Breast epithelium (tissue), 3 donors: Measurements from ENCODE around the gene SLC6A12.

Source experiments
- POLR2A ChIP-seq: fragments of 450-650 bp; IDR thresholded peaks from one replicate; pipeline ENCODE4 v1.6.1; 2016; ENCODE audit warnings: antibody characterized with exemption, mild to moderate bottlenecking, moderate library complexity
- POLR2AphosphoS5 ChIP-seq, 3 donors: sonication (generic); formaldehyde crosslinking; IDR thresholded peaks; one replicate each; pipeline ENCODE4 v1.6.1; 2017; ENCODE audit warnings: antibody characterized with exemption in 3 of 3
- TF ChIP-seq, protein P1 (sequence below), 3 donors: fragments of 450-650 bp; IDR thresholded peaks; one replicate each; pipeline ENCODE4 v1.5.1; 2016 to 2017; ENCODE audit warnings: antibody characterized with exemption in 3 of 3, mild to moderate bottlenecking in 3 of 3, moderate library complexity in 3 of 3

DNA sequence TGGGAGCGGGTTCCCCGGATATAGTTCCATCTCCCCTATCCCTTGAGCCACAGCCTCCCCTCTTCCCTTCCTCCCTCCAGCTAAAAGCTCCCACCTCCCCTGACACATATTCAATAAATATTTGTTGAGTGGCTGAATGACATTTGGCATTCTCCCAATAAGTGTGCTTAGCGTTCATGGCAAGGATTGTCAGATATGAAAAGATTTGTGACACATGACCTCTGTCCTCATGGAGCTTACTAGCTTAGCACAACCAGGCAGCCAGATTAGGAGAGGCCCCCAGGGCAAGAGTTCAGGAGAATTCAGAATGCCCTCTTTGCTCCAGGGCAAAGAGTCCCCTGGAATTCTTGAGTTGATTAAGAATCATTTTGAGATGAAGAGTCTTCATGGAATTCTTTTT, 22.5 kb upstream of the SLC6A12 start:
- TF ChIP-seq, protein P1, sequence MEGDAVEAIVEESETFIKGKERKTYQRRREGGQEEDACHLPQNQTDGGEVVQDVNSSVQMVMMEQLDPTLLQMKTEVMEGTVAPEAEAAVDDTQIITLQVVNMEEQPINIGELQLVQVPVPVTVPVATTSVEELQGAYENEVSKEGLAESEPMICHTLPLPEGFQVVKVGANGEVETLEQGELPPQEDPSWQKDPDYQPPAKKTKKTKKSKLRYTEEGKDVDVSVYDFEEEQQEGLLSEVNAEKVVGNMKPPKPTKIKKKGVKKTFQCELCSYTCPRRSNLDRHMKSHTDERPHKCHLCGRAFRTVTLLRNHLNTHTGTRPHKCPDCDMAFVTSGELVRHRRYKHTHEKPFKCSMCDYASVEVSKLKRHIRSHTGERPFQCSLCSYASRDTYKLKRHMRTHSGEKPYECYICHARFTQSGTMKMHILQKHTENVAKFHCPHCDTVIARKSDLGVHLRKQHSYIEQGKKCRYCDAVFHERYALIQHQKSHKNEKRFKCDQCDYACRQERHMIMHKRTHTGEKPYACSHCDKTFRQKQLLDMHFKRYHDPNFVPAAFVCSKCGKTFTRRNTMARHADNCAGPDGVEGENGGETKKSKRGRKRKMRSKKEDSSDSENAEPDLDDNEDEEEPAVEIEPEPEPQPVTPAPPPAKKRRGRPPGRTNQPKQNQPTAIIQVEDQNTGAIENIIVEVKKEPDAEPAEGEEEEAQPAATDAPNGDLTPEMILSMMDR (IDR thresholded peaks at IDR 0.05): no peak
- TF ChIP-seq POLR2A (no peak), POLR2AphosphoS5 (IDR thresholded peaks at IDR 0.05) (no peak)
